Stimulated activated naive B cell treated with anti-CD40 and anti-IgM and Interleukin-4, amounts not matched to agents 10 μg/mL and 1 μg/mL and 100 μg/mL, for 72 hours (primary cell): ENCODE results near the gene MAPK10.

ENCODE experiments used
- ATAC-seq, 2 donors: fragments of 150-1000 bp; cut with Tn5 transposase; replicated peaks; 2 replicates each; pipeline ENCODE4 v1.10.0; 2021; ENCODE audit warnings: moderate library complexity in 1 of 2
- DNase-seq: peaks from one replicate; pipeline ENCODE4 v3.0.0; 2021
- H3K27ac Mint-ChIP-seq: one replicate; pipeline ENCODE4 v1.8.0; 2022; ENCODE audit warnings: mild to moderate bottlenecking, mixed read lengths
- H3K27me3 Mint-ChIP-seq, 2 donors: one replicate each; pipeline ENCODE4 v1.8.0; 2022; ENCODE audit warnings: mixed read lengths in 2 of 2
- H3K36me3 Mint-ChIP-seq, 2 donors: one replicate each; pipeline ENCODE4 v1.8.0; 2022; ENCODE audit warnings: mixed read lengths in 2 of 2, mild to moderate bottlenecking in 1 of 2
- H3K4me1 Mint-ChIP-seq, 2 donors: one replicate each; pipeline ENCODE4 v1.8.0; 2022; ENCODE audit warnings: mixed read lengths in 2 of 2, mild to moderate bottlenecking in 1 of 2
- H3K4me3 Mint-ChIP-seq, 2 donors: one replicate each; pipeline ENCODE4 v1.8.0; 2022; ENCODE audit warnings: mild to moderate bottlenecking in 2 of 2, mixed read lengths in 2 of 2, moderate library complexity in 1 of 2
- H3K9me3 Mint-ChIP-seq, 2 donors: one replicate each; pipeline ENCODE4 v1.8.0; 2022; ENCODE audit warnings: mixed read lengths in 2 of 2, mild to moderate bottlenecking in 1 of 2

MAPK10 gene

DNA sequence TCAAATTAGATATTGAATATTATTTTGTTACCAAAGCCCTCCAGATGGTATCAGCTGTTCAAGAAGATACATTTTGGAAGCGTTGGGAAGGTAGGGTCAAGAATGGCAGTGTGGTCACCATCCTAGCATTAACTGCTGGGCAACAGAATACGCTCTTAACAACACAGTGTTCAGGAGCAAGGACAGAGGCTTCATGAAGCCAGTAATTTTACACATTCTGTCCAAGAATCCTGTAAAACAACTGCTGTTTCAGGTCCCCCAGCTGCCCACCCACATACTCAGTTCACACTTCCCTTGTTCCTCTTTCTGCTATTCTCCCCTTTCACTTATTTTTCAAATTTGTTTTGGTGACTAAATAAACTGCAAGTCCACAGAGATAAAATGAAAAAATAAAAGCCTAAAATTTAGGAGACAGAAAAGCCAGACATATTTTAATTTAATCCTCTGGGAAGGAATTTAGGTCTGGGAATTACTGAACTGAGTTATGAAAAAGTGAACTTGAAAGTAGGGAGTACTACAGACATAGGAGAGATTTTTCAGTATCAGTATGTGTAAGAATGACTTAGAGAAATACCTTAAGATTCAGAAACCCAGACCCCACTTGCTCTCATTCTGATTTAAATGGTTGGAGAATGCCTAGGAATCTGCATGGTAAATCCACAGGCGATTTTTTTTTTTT lies 406.7 kb downstream of the MAPK10 start:
- Mint-ChIP-seq H3K9me3 (no peaks in the 10 kb centered on the region), H3K4me1 (peaks cover 8 to 10% of the 10 kb centered on the region in 2 donors), H3K27ac (peak overlapping the region; percentile 43), H3K36me3 (peaks cover 5 to 32% of the 10 kb centered on the region in 2 donors), H3K27me3 (no peaks in the 10 kb centered on the region), H3K4me3 (no peak overlapping the region)
- DNase-seq: no peak
- peak; percentile 57 to 84 for ATAC-seq

DNA sequence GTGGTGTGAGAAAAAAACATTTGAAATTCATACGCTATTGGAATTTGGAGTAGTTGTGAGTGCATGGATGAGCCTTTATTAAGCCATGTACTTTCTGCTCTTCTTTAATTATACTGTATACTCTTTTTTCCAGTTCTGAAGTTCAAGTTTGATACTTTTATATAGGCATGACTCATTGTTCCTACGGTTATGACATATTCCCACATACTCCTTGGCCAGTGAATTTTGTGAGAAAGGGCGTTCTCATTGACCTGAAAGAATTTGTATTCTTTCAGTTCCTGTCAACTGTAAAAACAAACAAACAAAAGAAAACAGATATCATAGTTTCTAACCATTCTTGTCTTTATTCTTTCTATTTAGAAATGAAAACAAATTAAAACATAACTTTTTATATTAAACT lies 407.3 kb downstream of the MAPK10 start:
- Mint-ChIP-seq H3K4me3 (no peak overlapping the region), H3K9me3 (no peaks in the 10 kb centered on the region), H3K4me1 (peaks cover 8 to 10% of the 10 kb centered on the region in 2 donors), H3K27me3 (no peaks in the 10 kb centered on the region), H3K27ac (no peak overlapping the region), H3K36me3 (peaks cover 5 to 32% of the 10 kb centered on the region in 2 donors)
- ATAC-seq (no peak), DNase-seq (no peak)

DNA sequence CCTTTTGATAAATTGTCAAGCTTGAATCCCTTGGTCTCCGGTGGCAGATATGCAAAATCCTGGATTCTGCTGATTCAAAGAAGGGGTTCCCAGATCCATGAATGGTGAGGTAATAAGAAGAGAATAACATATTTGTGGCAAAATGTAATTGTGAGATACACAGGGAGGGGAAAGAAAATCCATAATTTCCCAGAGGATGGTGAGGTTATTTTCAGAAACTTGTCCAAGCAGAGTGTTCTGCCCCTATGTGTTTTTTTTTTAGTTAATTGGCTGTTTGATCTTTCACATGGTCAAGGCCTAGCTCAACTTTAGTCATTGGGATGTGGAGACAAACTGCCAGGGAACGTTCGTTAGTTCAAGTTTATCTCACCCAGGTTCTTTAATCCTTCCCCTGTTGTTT lies 408.8 kb downstream of the MAPK10 start:
- no peaks in the 10 kb centered on the region for H3K27me3 Mint-ChIP-seq
- H3K4me1 Mint-ChIP-seq: peaks cover 10 to 13% of the 10 kb centered on the region in 2 donors
- no peaks in the 10 kb centered on the region for H3K9me3 Mint-ChIP-seq
- no peak for ATAC-seq
- no peak overlapping the region for H3K4me3 Mint-ChIP-seq
- H3K27ac Mint-ChIP-seq: no peak overlapping the region
- no peak for DNase-seq
- peaks cover 3 to 37% of the 10 kb centered on the region in 2 donors for H3K36me3 Mint-ChIP-seq

DNA sequence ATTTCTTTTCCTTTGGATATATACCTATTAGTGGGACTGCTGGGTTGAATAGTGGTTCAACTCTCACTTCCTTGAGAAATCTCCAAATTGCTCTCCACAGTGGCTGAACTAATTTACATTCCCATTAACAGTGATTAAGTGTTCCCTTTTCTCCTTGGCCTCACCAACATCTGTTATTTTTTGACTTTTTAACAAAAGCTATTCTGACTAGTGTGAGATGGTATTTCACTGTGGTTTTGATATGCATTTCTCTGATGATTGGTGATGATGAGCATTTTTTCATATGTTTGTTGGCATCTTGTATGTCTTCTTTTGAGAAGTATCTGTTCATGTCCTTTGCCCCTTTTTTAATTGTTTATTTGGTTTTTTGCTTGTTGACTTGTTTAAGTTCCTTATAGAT lies 413.0 kb downstream of the MAPK10 start:
- Mint-ChIP-seq H3K36me3 (peaks cover 5 to 35% of the 10 kb centered on the region in 2 donors), H3K4me3 (no peak overlapping the region), H3K9me3 (no peaks in the 10 kb centered on the region), H3K4me1 (peaks cover 0 to 5% of the 10 kb centered on the region in 2 donors), H3K27me3 (no peaks in the 10 kb centered on the region), H3K27ac (no peak overlapping the region)
- DNase-seq: no peak
- no peak for ATAC-seq

DNA sequence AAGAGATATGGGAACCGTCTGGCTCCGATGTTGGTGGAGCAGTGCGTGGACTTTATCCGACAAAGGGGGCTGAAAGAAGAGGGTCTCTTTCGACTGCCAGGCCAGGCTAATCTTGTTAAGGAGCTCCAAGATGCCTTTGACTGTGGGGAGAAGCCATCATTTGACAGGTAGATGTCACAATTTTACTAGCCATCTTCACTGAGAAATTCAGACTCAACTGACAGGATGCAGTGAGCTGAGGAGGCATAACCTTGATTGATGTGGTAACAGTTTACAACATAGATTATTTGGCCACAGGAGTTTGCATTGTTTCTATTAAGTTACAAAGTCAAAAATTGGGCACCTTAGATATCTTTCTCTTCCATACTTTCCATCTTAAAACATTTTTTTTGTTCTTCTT lies 417.7 kb downstream of the MAPK10 start:
- H3K27ac Mint-ChIP-seq: no peak overlapping the region
- no peaks in the 10 kb centered on the region for H3K9me3 Mint-ChIP-seq
- H3K36me3 Mint-ChIP-seq: peaks cover 5 to 27% of the 10 kb centered on the region in 2 donors
- DNase-seq (no peak), ATAC-seq (no peak)
- peaks cover 0 to 11% of the 10 kb centered on the region in 2 donors for H3K4me1 Mint-ChIP-seq
- H3K27me3 Mint-ChIP-seq: no peaks in the 10 kb centered on the region
- no peak overlapping the region for H3K4me3 Mint-ChIP-seq

DNA sequence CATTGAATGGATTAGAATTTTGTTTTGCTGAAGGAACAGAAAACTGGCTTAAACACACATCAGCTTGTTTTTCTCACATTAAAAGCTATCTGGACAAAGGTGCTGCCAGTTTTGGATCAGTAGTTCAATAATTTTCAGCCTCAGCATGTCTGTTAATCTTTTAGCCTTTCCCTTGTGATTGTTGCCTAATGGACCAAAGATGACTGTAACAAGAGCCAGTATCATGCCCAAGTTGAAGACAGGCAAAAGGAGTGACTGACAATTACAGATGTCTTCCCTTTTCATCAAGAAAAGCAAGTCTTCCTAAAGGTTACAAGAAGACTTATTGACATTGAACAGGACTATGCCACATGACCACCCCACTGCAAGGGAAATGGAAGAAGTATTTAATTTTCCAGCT lies 419.7 kb downstream of the MAPK10 start:
- peaks cover 5 to 24% of the 10 kb centered on the region in 2 donors for H3K36me3 Mint-ChIP-seq
- DNase-seq (no peak), ATAC-seq (no peak)
- no peak overlapping the region for H3K4me3 Mint-ChIP-seq
- peaks cover 0 to 10% of the 10 kb centered on the region in 2 donors for H3K4me1 Mint-ChIP-seq
- H3K9me3 Mint-ChIP-seq: no peaks in the 10 kb centered on the region
- no peak overlapping the region for H3K27ac Mint-ChIP-seq
- H3K27me3 Mint-ChIP-seq: no peaks in the 10 kb centered on the region
